Ammon's horn (tissue), 1 donor: ENCODE measurements around the gene CSN1S1.

ENCODE experiments used
- DNase-seq: peaks from one replicate; pipeline ENCODE4 v3.0.0-alpha.2; 2016; ENCODE audit warnings: low spot score

Gene CSN1S1

GRCh38 chr4:69994782-69995181, 63.9 kb downstream of the CSN1S1 start:
- no peak for DNase-seq

GRCh38 chr4:69995526-69996016, 64.7 kb downstream of the CSN1S1 start, which contains the start of gene STATH:
TSS of gene STATH (plus strand) at chr4:69995966. CDS start at chr4:69998438, 2,472 bp downstream.
- DNase-seq = no peak
